CD4-positive, alpha-beta T cell treated with Interleukin-1 beta for 1 hour (primary cell): ENCODE data around the gene LRGUK.
"Not testable (repeated sequence)": the region's sequence is repeated elsewhere in the genome, so short reads cannot be mapped to it uniquely, and the experiment has no call there.

ENCODE experiments used
- DNase-seq, 2 donors: peaks; one replicate each; pipeline ENCODE4 v3.0.0-alpha.2; 2020 to 2022

Gene LRGUK

GRCh38 chr7:134255814-134256213, 128.7 kb downstream of the LRGUK start:
- DNase-seq, result no peak

DNA sequence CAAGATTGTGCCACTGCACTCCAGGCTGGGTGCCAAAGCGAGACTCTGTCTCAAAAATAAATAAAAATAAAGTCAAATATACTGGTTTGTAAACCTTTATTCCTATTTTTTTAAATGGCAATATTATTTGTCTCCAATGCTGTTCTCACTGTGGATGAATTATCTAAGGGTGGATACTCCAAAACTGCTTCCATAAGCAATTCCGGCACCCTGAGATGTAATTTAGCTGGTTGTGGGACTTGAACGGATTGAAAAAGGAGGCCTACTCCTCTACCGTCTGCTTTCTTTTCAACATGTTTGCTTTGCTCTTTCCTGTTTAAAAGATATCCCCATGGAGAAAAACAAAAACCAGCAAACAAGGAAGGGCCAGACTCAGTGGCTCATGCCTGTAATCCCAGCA, 135.2 kb downstream of the LRGUK start:
- DNase-seq, result no peak

- DNase-seq, result no peak
These were observed 149.8 kb downstream of the LRGUK start for GRCh38 chr7:134276951-134277350.

DNA sequence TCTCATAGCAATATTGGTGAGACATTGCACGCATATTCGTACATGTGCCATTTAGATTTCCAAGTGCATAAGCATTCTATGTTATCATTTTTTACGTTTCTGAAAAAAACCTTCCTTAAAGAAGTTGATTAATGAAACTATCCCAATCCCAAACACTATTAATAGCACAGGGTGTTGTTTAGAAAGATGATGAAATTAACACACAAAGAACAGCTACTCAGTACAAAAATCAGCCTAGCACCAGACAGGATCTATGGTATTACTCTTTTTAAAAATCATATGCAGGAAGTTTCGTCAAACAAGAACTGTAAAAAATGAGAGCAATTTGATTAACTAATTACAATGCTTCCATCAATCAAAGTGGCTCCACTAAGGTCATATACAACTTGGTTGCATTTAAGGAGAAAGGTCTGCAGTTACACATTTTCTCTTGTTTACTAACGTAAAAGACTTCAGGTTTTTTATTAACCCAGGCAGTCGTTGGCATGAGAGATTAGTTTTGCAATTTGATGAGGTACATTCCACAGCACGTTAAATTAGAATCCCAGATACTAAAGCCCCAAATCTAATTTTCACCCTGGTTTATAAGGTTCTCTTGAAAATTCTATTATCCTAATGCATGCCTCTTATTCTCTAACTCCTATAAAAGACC, 151.5 kb downstream of the LRGUK start:
- DNase-seq, result no peak

DNA sequence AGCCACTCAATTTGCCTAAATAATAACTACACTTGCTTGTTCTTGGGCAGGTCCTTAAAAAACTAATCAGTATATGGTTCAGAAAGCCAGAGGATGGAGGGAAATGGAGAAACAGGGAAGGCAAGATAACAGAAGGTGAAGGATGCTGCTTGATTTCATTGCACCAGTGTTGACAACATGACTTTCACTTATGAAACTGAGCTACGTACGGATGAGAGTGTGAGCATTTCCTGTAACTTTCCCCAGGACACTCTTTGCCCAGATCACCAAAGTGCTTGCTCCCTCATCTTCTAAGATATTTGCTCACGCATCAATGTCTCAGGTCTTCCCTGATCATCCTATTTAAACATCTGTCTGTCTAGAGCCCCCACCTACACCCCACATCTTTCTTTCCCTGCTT, 152.2 kb downstream of the LRGUK start:
- DNase-seq, result no peak

DNA sequence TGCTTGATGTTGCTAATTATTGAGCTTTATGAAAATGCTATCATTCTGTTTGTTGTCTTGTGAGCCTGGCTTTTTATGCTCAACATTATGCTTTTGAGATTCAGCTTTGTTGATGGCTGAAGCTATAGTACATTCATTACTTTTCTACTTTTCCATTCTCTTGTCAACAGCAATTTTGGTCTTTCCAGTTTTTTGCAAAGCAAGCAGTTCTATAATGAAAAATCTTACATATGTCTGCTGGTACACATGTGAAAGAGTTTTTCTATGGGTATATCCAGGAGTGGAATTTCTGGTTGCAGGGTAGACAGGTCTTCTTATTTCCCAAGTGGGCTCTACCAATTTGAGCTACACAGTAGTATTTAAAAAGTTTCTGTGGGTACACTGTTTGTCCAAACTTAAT, 152.8 kb downstream of the LRGUK start:
- DNase-seq, result no peak

GRCh38 chr7:134280508-134280907, 153.4 kb downstream of the LRGUK start:
- DNase-seq, result no peak

- DNase-seq, result no peak
These were observed 156.9 kb downstream of the LRGUK start for GRCh38 chr7:134284011-134284410.

GRCh38 chr7:134284952-134285351, 157.8 kb downstream of the LRGUK start:
- DNase-seq, result no peak

GRCh38 chr7:134287916-134288659, 160.9 kb downstream of the LRGUK start:
- no peak for DNase-seq

DNA sequence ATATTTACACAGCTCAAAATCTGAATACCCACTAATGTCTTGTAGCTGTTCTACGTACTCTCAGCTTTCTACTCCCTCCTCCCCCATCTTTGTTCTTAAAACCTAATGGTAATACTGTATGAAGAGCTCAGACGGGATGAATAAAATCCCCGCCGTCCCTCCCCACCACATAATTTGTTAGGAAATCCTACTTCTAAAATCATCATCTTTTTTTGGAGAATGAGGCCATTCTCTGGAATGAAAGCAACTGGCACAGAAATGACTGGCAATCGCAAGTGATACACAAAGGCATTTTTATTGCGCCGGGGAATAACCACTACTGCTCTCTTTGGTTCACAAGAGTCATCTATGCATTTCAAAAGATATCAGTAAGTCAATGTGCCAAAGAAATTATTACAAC, 162.3 kb downstream of the LRGUK start:
- no peak for DNase-seq

GRCh38 chr7:134289841-134290240, 162.7 kb downstream of the LRGUK start:
- no peak for DNase-seq

- DNase-seq, result no peak
These were observed 163.1 kb downstream of the LRGUK start for GRCh38 chr7:134290286-134290685.

- peak; percentile 1 to 57 for DNase-seq
These were observed 166.0 kb downstream of the LRGUK start for GRCh38 chr7:134293002-134293740.

- DNase-seq, result not testable (repeated sequence)
These were observed 168.8 kb downstream of the LRGUK start for GRCh38 chr7:134295982-134296381.

GRCh38 chr7:134297489-134297888, 170.3 kb downstream of the LRGUK start:
- no peak for DNase-seq

DNA sequence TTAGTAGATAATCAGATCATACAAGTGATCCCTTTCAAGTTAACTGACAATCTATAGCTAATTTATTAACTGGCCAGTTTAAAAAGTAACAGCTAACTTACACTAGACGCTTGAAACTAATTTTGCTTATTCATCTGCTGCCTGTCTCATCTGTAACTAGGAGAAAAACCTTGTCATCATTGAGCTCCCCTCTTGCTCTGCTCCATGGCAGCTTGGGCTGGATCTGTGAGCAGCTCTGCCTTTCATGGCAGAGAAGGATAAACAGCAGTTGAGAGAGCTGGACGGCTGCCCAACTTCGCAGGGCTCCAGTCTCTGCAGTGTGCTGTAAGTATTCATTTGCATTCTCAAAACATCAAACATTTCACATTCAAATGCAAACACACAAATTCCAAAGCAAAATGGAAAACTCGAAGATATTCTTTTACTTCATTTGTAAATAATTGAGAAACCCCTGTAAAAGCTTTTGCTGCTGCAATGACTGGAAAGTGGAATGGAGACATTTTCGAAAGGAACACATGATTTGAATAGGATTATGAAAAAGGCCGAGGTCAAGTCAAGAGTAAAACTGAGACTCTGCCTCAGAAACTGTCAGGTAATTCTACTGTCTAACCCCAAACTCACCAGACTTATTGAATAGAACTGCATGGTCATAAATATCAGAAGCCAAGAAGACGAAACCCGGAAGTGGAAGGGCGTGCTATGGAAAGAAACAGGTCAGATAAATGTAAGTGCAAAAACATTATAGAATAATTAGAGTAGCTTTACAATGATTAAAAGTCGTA, 172.0 kb downstream of the LRGUK start:
- no peak for DNase-seq

GRCh38 chr7:134300988-134301387, 173.8 kb downstream of the LRGUK start:
- no peak for DNase-seq

- no peak for DNase-seq
These were observed 174.5 kb downstream of the LRGUK start for GRCh38 chr7:134301592-134301991.

DNA sequence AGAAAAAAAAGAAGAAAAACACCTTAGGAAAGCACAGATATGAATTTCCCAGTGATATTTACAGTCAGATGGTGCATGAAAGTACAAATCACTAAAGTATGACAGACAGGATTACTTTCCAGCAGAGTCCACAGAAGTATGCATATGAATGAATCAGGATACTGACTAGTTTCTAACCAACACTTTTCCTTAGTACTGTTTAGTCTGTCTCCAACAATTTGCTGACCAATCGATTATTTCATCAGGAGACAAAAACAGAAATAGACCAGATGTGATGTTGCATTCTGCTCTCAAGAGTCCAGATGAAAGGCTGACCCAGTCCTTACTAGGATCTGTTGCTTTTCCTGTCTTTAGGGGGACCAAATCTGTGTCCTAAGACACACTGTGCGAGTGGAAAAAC, 175.0 kb downstream of the LRGUK start:
- DNase-seq, result no peak

DNA sequence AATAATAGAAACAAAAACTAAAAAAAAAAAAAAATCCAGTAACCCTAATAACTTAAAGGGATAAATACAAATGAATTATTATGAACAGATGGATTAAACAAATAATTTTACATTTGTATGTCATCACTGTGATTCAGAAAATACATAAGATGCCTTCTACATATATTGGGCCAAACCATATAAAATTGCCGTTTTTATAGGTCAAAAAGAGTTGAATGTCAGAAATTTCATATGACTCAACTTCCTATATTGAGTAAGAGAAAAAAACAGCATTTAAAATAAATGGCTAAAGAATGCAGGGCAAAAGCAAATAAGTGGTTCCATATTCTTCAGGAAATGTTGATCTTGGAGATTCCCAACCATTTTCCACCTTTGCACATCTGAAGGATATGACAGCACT, 180.2 kb downstream of the LRGUK start:
- no peak for DNase-seq

DNA sequence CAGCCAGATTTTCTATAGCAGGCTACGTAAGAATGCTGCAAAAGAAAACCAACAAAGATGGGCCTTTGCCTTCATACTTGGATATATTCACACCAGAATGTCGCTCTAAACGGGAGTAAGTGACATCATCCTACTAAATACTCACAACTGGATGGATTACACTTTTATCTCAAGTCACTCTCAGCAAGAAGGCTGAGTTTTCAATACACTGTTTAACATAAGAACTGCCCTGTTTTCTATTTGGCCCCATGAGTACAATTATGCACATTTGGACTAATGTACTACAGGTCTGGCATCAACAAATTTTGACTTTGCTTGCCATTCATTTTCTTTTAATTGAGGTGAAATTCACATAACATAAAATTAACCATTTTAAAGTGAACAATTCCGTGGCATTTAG, 181.4 kb downstream of the LRGUK start:
- no peak for DNase-seq

DNA sequence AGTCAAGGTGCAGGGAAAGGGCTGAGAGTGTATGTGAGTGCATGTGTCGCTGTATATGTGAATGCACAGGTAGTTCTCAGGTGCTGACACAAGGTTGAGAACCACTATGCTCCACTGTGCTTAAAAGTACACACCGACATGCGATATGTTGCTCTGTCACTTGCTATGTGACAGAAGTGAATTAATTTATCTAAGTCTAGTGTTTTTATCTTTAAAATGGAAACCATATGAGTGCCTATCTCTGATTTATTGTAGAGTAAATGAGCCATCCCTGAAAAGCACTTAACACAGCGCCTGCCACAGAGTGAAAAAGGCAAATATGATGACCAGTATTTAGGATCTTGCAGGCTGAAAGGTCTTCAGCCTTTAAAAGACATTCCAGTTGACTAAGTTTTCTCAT, 184.7 kb downstream of the LRGUK start:
- DNase-seq, result no peak
